GM19035 (cell line): ENCODE results near the gene FNDC5.

ENCODE experiments used
- ATAC-seq: cut with Tn5 transposase; IDR thresholded peaks from one replicate; pipeline ENCODE4 v1.9.1; 2021; ENCODE audit not compliant: unreplicated experiment

FNDC5 gene

DNA sequence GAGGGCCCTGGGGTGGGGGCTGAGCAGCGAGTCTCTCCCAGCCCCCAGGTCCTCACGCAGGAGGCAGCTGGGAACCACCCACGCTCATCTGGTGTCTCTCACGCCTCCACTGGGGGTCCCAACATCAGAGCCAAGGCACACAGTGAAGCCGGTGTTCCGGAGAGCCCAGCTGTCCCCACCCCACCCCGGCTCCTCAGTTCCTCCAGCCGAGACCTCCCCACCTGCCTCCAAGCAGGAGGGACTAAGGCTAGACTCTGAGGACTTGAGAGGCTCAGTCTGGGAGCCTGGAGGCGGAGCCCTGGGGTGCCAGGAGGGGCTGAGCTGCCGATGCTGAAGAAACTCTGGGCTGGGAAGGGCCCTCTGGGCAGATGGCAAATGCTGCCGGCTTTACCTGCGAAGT is 14.0 kb upstream of the FNDC5 start:
- ATAC-seq: no peak

DNA sequence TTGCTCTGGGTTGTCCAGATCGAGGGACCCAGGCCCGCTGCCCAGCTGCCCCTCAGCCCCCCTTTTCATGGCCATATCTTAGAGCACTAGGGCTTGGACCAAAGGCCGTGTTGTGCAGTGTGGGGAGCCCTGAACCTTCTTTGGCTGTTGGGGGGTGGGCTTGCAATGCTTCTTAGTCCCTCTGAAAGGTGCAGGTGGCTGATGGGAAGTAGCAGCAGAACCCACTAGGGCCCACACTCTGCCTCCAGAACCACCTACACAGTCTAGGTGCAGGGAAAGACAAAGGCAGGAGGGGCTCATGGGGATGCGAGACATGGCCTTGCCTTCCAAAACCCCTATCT is 13.3 kb upstream of the FNDC5 start:
- no peak for ATAC-seq

DNA sequence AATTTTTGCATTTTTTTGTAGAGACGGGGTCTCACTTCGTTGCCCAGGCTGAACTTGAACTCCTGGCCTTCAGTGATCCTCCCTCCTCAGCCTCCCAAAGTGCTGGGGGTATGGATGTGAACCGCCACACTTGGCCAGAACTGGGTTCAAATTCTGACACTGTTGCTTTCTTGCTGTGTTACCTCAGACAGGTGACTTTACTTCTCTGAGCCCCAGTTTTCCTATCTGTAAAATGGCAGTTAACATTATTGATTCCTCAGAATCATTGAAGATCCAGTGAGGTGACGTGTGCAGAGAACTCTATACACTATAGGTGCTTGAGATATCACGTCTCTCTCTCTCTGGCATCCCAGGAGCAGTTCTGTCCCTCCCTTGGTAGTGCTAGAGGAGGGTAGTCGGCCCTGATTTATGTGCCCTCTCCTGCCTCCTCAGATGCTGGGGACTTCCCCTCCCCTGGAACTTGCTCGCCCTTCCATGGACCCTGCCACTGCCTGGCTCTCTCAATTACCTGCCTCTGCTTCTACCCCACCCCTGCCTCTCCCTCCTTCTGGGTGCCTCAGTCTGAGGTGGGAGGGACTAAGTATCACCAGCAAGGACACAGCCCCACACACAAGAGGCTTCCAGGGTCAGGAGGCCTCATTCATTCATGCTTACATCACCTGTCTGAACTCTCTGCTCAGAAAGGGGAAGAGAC is 12.8 kb upstream of the FNDC5 start:
- ATAC-seq: no peak

DNA sequence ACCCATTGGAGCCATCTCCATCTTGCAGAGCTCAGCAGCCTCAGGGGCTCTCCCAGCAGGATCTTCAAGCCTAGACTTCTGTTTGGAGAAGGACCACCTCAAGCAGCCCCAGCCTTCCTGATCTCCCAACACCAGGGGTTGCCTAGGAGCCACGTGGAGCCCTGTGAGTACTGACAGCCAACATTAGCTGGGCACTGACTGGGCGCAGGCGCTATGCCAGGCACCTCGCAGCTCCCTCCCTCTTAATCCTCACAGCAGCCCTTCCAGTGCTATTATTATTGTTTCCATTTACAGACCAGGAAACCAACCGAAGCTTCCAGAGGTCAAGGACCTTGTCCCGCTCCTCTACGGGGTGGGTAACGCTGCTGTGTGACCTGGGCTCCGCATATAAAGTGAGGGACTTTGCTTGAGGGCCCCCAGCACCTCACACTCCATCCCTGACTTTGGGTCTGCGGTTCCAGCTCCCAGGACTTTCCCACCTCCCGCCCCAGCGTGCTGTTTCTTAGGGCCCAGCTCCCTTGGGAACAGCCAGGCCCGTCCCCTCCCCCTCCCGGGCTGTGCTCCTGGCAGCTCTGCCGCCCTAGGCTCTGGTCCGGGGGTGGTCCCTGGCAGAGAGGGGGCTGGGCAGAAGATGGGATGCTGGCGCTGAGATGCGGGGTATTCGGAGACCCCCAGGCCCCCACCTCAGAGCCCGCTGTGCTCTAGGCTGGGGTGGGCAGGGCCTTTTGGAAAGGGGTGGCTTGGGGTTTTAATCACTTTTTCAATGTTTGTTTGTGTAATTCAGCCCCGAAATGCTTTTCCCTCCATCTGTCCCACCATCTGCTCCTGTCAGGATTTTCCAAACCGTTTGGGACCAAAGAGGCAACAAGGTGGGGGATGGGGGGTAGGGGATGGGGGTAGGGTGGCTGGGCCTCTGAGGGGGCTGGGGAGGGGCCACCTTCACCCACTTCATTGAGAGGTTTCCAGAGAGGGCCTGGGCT is 11.4 kb upstream of the FNDC5 start:
- ATAC-seq: no peak

DNA sequence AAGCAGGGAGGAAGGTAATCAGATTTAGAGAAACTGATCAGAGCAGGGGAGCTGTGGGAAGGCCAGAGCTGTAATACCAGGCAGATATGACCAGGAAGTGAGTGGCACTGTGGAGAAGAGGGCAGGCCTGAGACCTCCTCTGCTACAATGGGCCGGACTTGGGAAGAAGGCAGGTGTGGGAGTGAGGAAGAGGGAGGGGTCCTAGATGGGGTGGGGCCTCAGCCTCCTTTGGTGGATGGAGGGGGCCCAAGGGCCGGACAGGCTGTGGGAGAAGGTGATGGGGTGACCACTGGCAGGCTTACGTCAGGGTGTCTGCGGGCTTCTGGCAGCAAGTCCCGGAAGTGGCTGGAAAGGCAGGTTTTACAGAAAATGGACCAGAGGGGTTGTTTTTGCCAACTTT is 10.6 kb upstream of the FNDC5 start:
- no peak for ATAC-seq

DNA sequence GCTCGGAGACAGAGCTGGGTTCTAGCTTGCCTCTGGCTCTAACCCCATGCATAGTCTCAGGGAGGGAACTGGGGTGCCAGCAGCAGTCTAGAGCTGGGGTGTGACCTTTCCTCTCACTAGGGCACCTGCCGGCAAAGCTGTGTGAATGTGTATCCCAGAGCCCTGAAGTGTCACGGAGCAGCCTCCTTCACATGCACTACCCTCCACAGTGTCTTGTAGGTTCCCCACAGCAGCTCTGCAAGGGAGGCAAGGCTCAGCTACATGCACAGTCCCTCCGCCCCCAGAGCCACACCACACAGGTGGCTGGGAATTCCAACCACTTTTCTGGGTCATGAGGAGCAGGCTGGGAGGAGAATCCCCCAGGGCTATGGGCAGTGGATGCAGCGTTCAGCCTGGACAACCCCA is 7.9 kb upstream of the FNDC5 start:
- no peak for ATAC-seq

DNA sequence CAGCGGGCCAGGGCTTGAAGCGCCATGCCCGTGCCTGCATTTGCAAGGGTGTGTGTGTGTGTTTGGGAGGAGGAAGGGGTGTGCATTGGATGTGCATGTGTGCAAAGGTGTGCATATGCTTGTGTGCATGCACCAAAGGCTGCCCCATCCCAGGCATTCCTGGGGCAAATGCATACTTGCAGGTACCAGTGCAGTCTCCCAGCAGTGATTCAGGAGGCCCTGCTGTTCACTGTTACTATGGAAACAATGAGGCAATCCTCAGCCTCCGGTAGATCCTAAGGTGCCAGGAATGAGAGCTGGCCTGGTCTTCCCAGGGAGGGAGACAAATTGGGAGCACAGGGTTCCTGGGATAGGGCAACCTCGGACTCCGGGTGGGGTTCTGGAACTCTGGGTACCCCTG is 7.5 kb upstream of the FNDC5 start:
- no peak for ATAC-seq

DNA sequence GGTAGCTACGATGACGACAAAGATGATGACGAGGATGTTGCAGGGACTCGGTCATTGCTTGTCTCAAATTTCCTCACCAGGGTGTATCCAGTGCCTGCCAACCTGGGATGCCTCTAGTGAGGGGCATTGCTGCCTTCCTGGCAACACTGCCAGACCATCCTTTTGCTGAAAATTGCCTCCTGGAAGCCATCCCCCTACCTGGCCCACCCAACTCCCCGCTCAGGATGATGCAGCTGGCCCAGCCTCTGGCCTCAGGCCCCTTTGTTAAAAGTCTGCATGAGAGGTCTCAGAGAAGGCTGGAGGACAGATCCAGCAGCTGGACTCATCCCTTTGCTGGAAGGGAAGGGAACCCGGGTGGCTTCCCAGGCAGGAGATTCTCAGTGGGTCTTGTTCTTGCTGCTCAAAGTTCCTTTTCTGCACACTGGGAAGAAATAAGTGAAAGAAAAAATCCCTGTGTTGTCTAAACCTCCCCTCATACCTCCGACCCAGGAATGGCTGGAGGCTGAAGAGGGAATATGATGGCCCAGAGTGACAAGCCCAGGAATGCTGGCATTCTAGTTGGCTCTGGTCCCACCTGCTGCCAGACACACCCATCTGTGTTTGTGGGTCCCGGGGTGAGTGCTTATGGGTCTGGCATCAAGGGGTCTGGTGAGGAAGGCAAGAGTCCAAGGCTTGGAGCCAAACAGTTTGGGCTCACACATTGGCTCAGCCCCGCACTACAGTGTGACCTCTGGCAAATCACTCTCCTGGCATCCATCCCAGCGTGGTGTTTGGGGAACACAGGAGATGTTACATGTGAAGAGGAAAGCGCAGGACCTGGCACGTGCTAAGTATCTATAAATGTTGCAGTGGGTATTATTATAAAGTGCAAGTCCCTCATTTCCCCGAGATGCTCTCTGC is 6.7 kb upstream of the FNDC5 start:
- no peak for ATAC-seq

DNA sequence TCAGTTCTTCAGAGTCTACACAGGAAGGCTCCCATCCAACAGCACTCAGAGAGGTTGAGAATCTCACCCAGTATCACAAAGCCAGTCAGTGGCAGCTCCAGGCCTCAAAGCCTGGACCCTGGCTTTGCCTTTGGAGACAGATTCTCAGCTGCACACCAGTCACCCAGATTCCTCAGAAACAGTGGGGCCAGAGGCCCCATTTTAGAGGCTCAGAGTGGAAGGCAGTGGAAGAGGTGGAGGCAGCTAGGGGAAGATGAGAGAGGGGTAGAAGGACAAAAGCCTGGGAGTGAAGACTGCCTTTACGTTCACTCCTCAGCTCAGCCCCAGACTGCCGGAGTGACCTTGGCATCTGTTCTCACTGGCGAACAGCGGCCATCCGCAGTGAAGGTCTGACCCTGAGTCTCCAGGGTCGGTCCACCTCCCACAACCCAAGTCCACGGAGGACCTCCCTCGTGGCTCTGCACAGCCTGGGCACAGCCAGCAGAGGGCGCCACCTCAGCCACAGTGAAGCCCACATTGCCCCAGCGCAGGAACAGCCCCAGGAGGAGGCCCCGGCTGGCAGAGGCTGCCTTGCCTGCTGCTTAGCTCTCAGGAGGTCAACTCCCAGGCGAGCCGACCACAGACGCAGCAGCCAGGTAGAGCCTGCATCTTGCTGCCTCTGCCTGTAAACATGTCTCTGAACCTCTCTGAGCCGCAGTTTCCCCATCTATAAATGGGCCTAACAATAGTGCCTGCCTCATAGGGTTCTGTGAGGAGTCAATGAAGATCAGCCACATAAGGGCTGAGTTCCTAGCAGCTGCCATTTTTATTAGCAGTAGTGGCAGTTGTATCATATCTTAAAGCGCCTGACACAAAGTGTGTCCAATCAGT is 5.9 kb upstream of the FNDC5 start:
- ATAC-seq: no peak

DNA sequence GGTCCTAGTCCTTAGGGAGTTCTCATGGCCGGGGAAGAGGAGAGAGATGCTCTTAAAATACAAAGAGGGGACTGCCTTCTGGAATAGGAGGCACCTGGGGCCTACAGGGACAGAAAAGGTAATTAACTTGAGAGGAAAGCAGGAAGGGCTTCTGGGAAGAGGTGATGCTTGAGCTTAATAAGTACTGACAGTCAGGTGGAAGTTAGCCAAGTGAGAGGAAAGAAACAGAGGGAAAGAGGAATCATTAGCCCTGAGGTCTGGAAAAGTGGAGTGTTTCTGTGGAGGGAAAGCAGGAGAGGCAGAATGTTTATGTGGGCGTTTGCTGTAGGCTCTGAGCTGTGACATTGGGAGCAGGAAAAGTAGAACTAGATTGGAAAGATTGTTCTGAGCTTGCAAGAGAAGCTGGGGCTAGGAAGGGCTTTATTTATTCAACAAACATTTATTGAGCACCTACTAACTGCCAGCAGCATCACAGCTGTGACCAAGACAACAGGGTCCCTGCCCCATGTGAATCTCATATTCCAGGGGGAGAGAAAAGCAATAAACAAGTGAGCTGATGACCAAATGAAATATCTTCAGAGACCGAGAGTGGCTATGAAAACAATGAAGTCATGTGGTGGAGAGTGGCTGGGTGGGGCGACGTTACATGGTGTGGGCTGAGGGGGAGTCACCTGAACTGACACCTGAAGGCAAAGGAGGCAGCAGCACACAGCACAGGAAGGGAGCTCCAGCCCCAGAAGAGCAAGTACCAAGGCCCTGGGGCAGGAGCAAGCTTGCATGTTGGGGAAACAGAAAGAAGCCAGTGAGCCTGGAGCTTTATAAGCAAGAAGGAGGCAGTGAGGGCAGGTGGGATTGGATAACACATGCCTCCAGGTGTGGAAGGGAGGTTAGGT is 4.4 kb upstream of the FNDC5 start:
- no peak for ATAC-seq

DNA sequence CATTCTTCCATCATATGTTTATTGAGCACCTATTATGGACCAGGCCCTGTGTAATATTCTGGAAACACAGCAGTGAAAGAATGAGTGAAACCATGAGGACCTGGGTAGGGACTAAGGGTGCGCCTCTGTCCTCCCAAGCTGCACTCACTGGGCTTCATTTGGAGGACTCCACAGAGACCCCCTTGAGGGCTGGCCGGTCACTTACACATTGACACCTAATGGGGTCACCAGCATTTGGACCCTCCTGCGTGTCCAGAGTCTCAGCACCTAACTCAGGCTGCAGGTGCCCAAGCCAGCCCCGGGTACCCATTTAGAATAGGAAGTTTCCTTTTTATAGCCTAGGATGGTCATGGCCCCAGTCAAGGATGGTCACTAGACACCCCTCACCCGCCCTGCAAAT is 2.8 kb upstream of the FNDC5 start:
- ATAC-seq: no peak

DNA sequence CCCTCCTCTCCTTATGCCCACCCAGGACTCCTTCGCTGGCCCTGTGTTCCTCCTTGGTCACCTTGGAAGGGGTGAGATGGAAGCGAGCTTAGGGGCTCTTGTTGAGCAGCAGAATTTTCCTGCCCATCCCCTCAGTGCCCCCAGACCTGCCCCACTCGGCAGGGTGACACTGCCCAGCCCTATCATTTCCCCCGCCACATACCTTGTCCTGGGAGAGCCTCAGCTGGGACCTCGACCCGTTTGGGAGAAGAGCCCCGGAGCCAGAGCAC is 1.4 kb upstream of the FNDC5 start:
- no peak for ATAC-seq

DNA sequence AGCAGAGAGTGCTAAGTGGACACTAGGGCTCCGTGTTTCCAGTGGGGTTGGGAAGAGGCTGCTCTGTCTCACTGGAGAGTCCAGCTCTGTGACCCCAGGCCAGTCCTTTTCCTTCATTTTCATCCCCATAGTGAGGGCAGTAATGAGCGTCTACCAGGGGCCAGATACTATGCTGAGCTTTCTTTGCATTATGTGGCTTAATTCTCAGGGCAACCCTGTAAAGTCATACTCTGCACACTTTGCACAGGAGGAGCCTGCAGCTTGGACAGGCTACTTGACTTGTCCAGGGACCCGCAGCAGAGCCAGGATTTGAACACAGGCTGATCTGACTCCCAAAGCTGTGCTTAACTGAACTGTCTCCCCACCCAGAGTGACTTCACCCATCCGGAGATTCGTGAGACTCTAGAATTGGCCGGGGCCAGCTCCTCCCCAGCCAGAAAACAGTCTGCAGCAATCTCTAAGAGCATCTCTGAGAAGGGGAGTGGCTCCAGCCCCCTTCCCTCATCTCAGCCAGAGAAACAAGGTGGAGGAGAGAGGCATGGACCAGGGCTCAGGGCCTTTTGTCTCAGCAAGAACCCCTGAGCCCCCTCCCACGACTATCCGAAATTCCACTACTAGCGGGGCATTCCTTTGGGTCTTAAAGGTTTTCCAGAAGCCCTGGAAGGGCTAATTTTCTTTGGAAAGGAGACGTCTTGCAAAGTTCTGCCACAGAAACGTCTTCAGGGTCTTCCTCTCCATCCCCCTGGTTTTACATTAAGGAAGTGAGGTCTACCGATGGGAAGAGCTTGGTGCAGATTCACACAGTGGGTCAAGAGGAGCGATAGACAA is 866 bp upstream of the FNDC5 start:
- ATAC-seq: no peak

DNA sequence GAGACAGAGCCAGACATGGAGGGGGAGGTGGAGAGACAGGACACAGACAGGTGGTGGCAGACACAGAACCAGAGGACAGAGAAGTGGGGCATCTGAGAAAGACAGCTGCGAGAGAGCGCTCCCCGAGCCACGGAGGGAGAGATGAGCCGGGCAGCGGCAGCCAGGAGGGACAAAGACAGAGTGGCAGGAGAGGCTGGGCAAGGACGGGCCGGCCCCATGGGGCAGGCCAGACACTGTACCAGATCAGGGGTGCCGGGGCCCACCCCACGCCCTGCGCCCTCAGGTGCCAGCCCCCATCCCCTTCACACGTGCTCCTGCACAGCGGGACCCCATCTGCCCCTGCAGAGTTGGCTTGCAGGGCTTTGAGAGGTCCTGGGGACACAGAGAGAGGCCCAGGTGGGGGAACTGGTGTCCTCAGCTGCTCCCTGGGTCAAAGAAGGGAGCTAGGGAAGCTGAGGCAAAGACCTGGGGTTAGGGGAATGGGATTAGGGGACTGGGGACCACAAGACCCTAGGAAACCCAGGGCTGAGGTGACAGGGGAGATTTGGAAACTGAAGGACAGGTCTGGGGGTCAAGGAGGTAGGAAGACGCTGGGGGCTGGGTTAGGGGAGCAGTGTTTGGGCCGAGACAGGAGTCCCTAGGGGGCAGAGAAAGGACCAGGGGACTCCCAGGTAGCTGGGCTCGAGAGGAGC is 643 bp downstream of the FNDC5 start:
- ATAC-seq: no peak

DNA sequence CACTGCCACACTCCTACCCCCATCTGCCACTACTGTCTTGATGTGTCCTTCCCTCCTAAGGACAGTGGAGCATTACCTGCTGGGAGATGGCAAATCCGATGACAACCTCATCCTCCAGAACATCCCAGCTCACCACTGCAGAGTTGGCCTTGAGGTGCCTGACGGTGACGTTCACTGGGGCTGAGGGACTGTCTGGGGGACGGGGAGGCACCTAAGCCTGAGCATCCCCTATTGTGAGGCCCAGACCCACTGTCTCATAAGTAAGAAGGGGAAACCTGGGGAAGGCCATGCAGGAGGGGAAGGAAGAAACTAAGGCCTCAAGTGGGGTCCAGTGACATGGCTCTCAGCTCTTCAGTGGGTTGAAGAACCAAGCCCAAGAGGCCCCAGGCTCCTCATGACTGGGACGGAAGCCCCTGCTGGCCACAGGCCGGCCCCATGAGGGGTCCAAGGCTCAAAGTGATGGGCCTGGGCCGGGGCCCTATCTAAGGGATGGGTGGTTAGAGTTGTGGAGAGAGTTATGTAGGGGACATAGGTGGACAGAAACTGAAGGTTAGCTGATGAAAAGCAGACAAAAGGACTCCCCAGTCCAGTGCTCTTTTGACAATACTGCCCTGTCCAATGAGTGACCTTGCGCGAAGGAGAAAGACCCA is 1.8 kb downstream of the FNDC5 start:
- no peak for ATAC-seq

DNA sequence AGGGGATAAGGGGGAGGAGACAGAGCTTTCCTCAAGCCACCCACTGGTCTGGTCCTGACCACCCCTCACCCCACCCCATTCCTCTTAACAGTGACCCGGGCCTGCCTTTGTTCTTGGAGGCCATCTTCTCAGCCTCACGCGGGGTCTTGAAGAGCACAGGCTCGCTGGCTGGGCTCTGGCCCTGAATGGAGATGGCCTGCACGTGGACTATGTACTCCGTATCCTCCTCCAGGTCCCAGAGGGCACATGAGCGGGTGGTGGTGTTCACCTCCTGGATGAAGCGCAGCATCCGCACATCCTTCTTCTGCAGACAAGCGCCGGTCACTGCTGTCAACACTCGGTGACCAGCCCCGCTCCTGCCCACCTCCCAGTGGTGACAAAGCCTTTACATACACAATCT is 2.6 kb downstream of the FNDC5 start:
- no peak for ATAC-seq

DNA sequence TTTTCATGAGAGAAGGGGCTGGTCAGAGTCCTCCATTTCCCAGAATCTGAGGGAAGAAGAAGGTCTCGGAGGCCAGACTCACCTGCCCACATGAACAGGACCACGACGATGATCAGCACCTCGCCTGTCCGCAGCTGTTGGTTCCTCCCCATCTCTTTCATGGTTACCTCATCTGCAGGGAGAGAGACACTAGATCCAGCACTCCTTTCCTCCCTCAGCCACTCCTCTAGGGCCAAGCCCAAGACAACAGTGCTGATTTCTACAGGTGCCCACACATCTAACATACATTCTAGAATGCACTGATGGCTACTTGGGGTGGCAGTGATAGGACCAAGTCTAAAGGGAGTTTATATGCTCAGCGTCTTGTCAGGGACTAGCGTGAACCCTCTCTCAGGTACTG is 3.0 kb downstream of the FNDC5 start:
- ATAC-seq: no peak

DNA sequence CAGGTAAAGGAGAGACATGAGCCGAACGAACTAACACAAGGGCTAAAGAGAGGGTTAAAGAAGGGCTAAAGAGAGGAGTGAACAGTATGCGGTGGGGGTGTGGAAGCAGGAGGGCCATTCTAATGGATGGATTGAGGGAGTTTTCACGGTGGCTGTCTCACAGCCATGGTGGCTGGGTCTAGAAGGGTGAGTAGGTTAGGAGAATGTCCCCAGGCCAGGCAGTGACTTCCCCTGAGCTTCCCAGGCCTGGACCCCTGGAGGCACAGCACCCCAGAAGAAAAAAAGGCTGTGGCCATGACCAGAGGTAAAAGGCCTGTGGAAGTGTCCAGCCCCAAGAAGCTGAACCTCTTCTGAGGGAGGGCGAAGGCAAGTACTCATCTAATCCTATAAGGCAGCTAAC is 3.6 kb downstream of the FNDC5 start:
- ATAC-seq: no peak
